H1 (cell line): ENCODE data around the gene RPUSD4. TPM values are rescaled to one million over a fixed set of nuclear protein-coding genes. Genes with fewer than 3 reads are reported as not detected.

Experiments used
- CHD1 ChIP-seq: IDR thresholded peaks from 2 replicates; pipeline ENCODE4 v1.6.1; 2012; ENCODE audit warnings: low read depth, low read length, improper control_type of control experiment
- CHD2 ChIP-seq: IDR thresholded peaks from 2 replicates; pipeline ENCODE4 v1.6.1; 2012; ENCODE audit warnings: low read length, improper control_type of control experiment
- FOSL1 ChIP-seq: IDR thresholded peaks from 2 replicates; pipeline ENCODE4 v1.6.1; 2011; ENCODE audit warnings: mild to moderate bottlenecking, low read depth, low read length, moderate library complexity; ENCODE audit not compliant: insufficient read depth
- HDAC6 ChIP-seq: IDR thresholded peaks from one replicate; pipeline ENCODE4 v1.7.1; 2012; ENCODE audit warnings: low read depth, mild to moderate bottlenecking, inconsistent platforms, low read length, moderate library complexity
- SAP30 ChIP-seq: fragments of 300-600 bp; sonication (generic); IDR thresholded peaks from 2 replicates; pipeline ENCODE4 v1.7.1; 2012; ENCODE audit warnings: low read length, moderate library complexity, mild to moderate bottlenecking, inconsistent platforms; ENCODE audit not compliant: insufficient read depth, insufficient replicate concordance
- polyA plus RNA-seq, 7 experiments: library from polyadenylated mRNA; depleted of rRNA in 3 of 7; stranded (reverse) in 5 of 7; unstranded in 2 of 7; fragments of >200 nt in 5 of 7; fragments of 200-250 nt in 2 of 7; gene quantifications; 1 replicate in 5 of 7; 2 replicates in 1 of 7; 4 replicates in 1 of 7; pipeline versions ENCODE4 v1.2.1 to v1.2.3, GENCODE V29; 2011 to 2013; ENCODE audit warnings: missing spikeins in 2 of 7, mixed read lengths in 2 of 7
- total RNA-seq: library from RNA; stranded (reverse); fragmentation: NEBNext Ultra II Directional; extraction: Animal tissue kit (Norgen Biotek cat#: 25700); gene quantifications from 2 replicates; pipeline ENCODE4 v1.2.1, GENCODE V29; 2021

RPUSD4 gene
- total and polyA plus RNA-seq, 2 of the 8 experiments (the other 6 are each of a cell fraction or from before 2014, with no cell fraction given), result 36.1 to 50.7 TPM

DNA sequence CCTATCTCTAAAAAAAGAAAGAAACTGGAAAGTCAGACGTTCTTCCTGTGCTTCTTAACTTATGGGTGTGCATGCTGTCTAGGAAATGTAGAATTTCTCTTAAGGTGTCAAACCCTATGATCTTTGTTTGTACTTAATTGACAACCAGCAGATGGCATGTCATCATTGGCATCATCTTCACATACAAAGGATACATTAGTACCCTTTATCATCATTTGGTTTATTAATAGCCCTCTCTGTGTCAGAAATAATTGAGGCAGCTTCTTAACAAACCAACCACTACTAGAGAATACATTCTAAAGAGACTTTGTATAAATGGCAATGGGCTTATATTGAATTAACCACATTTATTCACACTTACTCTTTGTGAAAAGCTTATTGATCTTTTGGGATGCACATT, 43.4 kb upstream of the RPUSD4 start (continued):
- TF ChIP-seq CHD1, result no peak
- no peak for TF ChIP-seq CHD2
- TF ChIP-seq SAP30, result no peak
- no peak for TF ChIP-seq HDAC6
- TF ChIP-seq FOSL1, result no peak
